ENCODE measurements around the gene HS6ST3.

HS6ST3 gene

DNA sequence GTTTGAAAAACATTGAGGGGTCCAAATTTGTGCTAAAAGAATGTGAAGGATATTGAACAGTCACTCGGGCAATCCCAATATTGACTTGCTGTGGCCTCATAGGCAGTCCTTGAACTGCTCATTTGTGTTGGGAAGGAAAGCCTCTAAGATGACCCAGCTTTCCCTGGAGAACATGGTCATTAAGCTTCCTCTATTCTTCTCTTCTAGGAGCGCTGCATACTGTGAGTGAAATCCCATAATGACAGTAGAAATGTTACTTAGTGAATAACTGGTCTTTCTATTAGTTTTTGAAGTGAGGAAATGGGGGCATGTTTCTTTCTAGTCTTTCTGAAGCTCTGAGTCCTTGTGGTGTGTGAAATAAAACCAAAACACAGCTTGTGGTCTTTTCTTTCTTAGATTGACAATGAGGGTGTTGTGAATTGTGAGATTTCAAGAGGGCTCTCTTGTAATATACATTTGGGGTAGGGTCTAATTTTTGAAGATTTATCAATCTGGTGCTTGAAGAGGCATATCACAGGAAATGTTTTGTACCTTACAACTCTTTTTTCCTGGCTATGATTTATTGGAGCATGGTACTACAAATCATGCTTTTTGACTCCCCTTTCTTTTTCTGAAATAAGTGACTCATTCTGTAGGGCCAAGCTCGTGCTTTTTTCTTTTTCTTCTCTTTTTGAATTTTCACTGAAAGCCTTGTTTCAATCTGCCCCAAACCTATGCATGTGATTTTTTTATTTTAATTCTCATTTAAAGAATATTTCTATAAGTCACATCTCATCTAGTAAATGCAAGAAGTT, 653.6 kb downstream of the HS6ST3 start:
- Histone ChIP-seq H3K9ac (ENCODE audit: low read length) (no peak overlapping the region), H4K8ac (ENCODE audit: low read length) (no peak overlapping the region), H2AFZ (ENCODE audit: low read depth, low read length) (no peak overlapping the region), H2BK5ac (ENCODE audit: low read depth, low read length, poor library complexity, severe bottlenecking) (no peak overlapping the region), H2BK120ac (ENCODE audit: low read depth, low read length) (no peak overlapping the region), H3K4me2 (ENCODE audit: low read length, poor library complexity, severe bottlenecking) (no peak overlapping the region), H2BK12ac (ENCODE audit: low read length in 2 of 2) (no peak overlapping the region), H3K9me3 (ENCODE audit: control insufficient read depth, low read length) (peaks cover 7% of the 10 kb centered on the region), H4K91ac (ENCODE audit: low read length) (no peak overlapping the region), H3K79me1 (replicated peaks; ENCODE audit: low read length, poor library complexity, severe bottlenecking) (no peaks in the 10 kb centered on the region), H3K4me1 (ENCODE audit: control insufficient read depth, insufficient read depth, low read depth, low read length) (no peaks in the 10 kb centered on the region), H3K18ac (ENCODE audit: low read depth in 1 of 2, low read length in 2 of 2) (no peak overlapping the region), H3K27me3 (ENCODE audit: control insufficient read depth in 1 of 2, insufficient read depth in 1 of 2, low read length in 2 of 2) (no peaks in the 10 kb centered on the region), H3K4me3 (ENCODE audit: insufficient read depth in 1 of 2, low read depth in 1 of 2, low read length in 2 of 2) (no peak overlapping the region), H3K4ac (ENCODE audit: low read depth in 1 of 2, low read length in 2 of 2) (no peak overlapping the region), H2AK5ac (ENCODE audit: low read length, severe bottlenecking) (no peak overlapping the region), H3K23ac (ENCODE audit: low read length in 2 of 2) (no peak overlapping the region), H3K27ac (ENCODE audit: low read length, poor library complexity, severe bottlenecking) (no peak overlapping the region), H3K36me3 (ENCODE audit: control insufficient read depth in 1 of 2, insufficient read depth in 2 of 2, low read depth in 1 of 2, low read length in 2 of 2) (no peaks in the 10 kb centered on the region), H3K14ac (ENCODE audit: low read length in 2 of 2) (no peak overlapping the region), H2BK15ac (ENCODE audit: low read depth, poor library complexity, severe bottlenecking) (no peak overlapping the region)
- no peak for DNase-seq
- 96% methylated on average over 2 of the region's 3 CpGs for WGBS

DNA sequence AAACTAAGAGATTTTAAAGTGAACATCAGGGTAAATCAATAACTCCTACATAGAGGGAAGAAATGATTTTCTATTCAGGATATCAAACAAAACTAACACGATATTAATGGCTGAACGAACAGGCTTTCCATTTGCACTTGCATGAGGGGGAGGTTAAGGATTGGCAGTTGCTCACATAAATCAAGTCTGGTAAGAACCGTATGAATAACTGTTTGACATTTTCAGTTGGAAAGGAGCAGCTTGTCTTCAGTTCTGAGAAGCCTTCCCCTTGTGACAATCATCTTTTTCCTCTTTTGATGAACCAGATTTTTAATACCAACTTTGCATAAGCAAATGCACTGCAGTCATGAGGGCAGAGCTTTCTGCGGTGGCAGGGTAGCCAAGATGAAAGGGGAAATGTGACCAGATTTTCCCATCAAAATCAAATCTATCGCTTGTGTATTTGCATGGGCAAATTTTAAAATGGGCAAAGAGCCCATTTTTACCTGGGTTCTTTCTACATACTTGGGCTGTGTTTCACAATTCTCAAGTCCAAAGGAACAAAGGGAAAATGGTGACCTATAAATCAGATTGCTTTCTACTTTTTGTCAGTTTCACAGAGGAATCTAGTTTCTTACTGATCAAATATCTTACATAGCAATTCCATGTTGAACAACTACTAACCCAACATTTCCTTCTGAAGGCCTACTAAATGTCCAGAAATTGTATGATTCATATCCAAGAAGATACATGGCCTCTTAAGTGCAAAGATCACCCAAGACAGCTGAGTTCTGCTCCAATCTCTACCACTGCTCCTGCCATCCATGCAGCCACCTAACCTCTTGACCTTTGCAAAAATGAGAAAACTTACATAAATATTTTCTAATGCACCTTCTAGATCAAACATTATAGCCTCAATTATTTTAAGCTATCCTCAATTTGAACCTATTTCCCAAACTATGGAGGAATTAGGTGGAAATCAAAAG, 654.7 kb downstream of the HS6ST3 start:
- no peak overlapping the region for H4K91ac ChIP-seq (ENCODE audit: low read length)
- H3K79me1 ChIP-seq (replicated peaks; ENCODE audit: low read length, poor library complexity, severe bottlenecking) = no peaks in the 10 kb centered on the region
- H3K14ac ChIP-seq (ENCODE audit: low read length in 2 of 2) = no peak overlapping the region
- no peak overlapping the region for H3K4me2 ChIP-seq (ENCODE audit: low read length, poor library complexity, severe bottlenecking)
- H3K4me1 ChIP-seq (ENCODE audit: control insufficient read depth, insufficient read depth, low read depth, low read length) = no peaks in the 10 kb centered on the region
- H3K23ac ChIP-seq (ENCODE audit: low read length in 2 of 2) = no peak overlapping the region
- WGBS = 82% methylated on average over 4 of the region's 5 CpGs
- no peak overlapping the region for H2BK120ac ChIP-seq (ENCODE audit: low read depth, low read length)
- DNase-seq = no peak
- H2AK5ac ChIP-seq (ENCODE audit: low read length, severe bottlenecking) = no peak overlapping the region
- H3K4ac ChIP-seq (ENCODE audit: low read depth in 1 of 2, low read length in 2 of 2) = no peak overlapping the region
- H3K9ac ChIP-seq (ENCODE audit: low read length) = no peak overlapping the region
- no peak overlapping the region for H3K18ac ChIP-seq (ENCODE audit: low read depth in 1 of 2, low read length in 2 of 2)
- no peak overlapping the region for H2BK15ac ChIP-seq (ENCODE audit: low read depth, poor library complexity, severe bottlenecking)
- H2AFZ ChIP-seq (ENCODE audit: low read depth, low read length) = no peak overlapping the region
- no peak overlapping the region for H2BK12ac ChIP-seq (ENCODE audit: low read length in 2 of 2)
- H3K27ac ChIP-seq (ENCODE audit: low read length, poor library complexity, severe bottlenecking) = no peak overlapping the region
- H3K4me3 ChIP-seq (ENCODE audit: insufficient read depth in 1 of 2, low read depth in 1 of 2, low read length in 2 of 2) = no peak overlapping the region
- H3K27me3 ChIP-seq (ENCODE audit: control insufficient read depth in 1 of 2, insufficient read depth in 1 of 2, low read length in 2 of 2) = no peaks in the 10 kb centered on the region
- H3K9me3 ChIP-seq (ENCODE audit: control insufficient read depth, low read length) = peaks cover 7% of the 10 kb centered on the region
- H2BK5ac ChIP-seq (ENCODE audit: low read depth, low read length, poor library complexity, severe bottlenecking) = no peak overlapping the region
- H4K8ac ChIP-seq (ENCODE audit: low read length) = no peak overlapping the region
- no peaks in the 10 kb centered on the region for H3K36me3 ChIP-seq (ENCODE audit: control insufficient read depth in 1 of 2, insufficient read depth in 2 of 2, low read depth in 1 of 2, low read length in 2 of 2)

DNA sequence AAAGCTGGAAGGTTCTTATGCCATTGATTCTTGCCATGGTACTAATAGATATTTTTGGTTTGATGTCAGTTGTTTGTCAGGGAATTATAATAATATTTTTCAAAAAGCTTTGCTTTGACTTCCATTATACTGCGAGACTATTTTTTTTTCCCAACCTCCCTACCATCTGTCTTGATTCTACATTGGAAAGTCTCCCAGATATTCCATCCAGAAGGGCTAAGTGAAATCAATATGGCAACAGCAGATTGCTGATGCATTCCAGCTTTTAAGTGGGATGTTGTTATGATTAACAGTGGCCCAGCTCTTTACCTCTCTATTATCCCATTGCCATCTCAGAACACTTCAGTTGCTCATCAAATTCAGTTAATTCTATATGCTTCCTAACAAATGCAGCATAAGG, 657.0 kb downstream of the HS6ST3 start:
- no peak overlapping the region for H2AK5ac ChIP-seq (ENCODE audit: low read length, severe bottlenecking)
- no peak overlapping the region for H2BK5ac ChIP-seq (ENCODE audit: low read depth, low read length, poor library complexity, severe bottlenecking)
- H3K14ac ChIP-seq (ENCODE audit: low read length in 2 of 2) = no peak overlapping the region
- no peaks in the 10 kb centered on the region for H3K27me3 ChIP-seq (ENCODE audit: control insufficient read depth in 1 of 2, insufficient read depth in 1 of 2, low read length in 2 of 2)
- no peak overlapping the region for H3K4me2 ChIP-seq (ENCODE audit: low read length, poor library complexity, severe bottlenecking)
- H2AFZ ChIP-seq (ENCODE audit: low read depth, low read length) = no peak overlapping the region
- H3K27ac ChIP-seq (ENCODE audit: low read length, poor library complexity, severe bottlenecking) = no peak overlapping the region
- WGBS = 100% methylated on average over 1 of the region's 1 CpG
- H2BK120ac ChIP-seq (ENCODE audit: low read depth, low read length) = no peak overlapping the region
- DNase-seq = no peak
- peaks cover 5% of the 10 kb centered on the region for H3K9me3 ChIP-seq (ENCODE audit: control insufficient read depth, low read length)
- no peak overlapping the region for H2BK15ac ChIP-seq (ENCODE audit: low read depth, poor library complexity, severe bottlenecking)
- no peak overlapping the region for H3K4me3 ChIP-seq (ENCODE audit: insufficient read depth in 1 of 2, low read depth in 1 of 2, low read length in 2 of 2)
- no peak overlapping the region for H3K18ac ChIP-seq (ENCODE audit: low read depth in 1 of 2, low read length in 2 of 2)
- H3K23ac ChIP-seq (ENCODE audit: low read length in 2 of 2) = no peak overlapping the region
- no peaks in the 10 kb centered on the region for H3K36me3 ChIP-seq (ENCODE audit: control insufficient read depth in 1 of 2, insufficient read depth in 2 of 2, low read depth in 1 of 2, low read length in 2 of 2)
- no peak overlapping the region for H3K4ac ChIP-seq (ENCODE audit: low read depth in 1 of 2, low read length in 2 of 2)
- no peak overlapping the region for H4K91ac ChIP-seq (ENCODE audit: low read length)
- H3K9ac ChIP-seq (ENCODE audit: low read length) = no peak overlapping the region
- H2BK12ac ChIP-seq (ENCODE audit: low read length in 2 of 2) = no peak overlapping the region
- no peak overlapping the region for H4K8ac ChIP-seq (ENCODE audit: low read length)
- no peaks in the 10 kb centered on the region for H3K4me1 ChIP-seq (ENCODE audit: control insufficient read depth, insufficient read depth, low read depth, low read length)
- H3K79me1 ChIP-seq (replicated peaks; ENCODE audit: low read length, poor library complexity, severe bottlenecking) = no peaks in the 10 kb centered on the region

DNA sequence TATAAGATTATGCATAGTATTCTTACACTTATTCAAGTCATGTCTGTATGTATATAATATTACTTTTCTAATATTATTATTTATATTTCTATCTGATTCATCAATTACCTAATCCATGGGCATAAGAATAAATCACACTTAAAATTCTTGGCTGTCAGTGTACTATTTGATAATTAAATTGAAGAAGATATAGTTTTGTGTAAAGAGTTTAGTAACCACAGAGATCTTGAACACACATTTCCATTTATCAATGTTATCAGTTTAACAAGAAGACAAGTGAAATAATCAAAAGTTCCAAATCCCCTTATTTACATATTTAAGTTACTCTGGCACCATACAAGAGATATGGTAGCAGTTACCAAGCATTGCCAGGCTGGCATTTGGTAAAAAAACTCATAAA, 659.9 kb downstream of the HS6ST3 start:
- H3K27ac ChIP-seq (ENCODE audit: low read length, poor library complexity, severe bottlenecking) = no peak overlapping the region
- H3K4me2 ChIP-seq (ENCODE audit: low read length, poor library complexity, severe bottlenecking) = no peak overlapping the region
- no peak overlapping the region for H2BK5ac ChIP-seq (ENCODE audit: low read depth, low read length, poor library complexity, severe bottlenecking)
- H3K4ac ChIP-seq (ENCODE audit: low read depth in 1 of 2, low read length in 2 of 2) = no peak overlapping the region
- H3K4me1 ChIP-seq (ENCODE audit: control insufficient read depth, insufficient read depth, low read depth, low read length) = no peaks in the 10 kb centered on the region
- H3K36me3 ChIP-seq (ENCODE audit: control insufficient read depth in 1 of 2, insufficient read depth in 2 of 2, low read depth in 1 of 2, low read length in 2 of 2) = no peaks in the 10 kb centered on the region
- no peak overlapping the region for H2AK5ac ChIP-seq (ENCODE audit: low read length, severe bottlenecking)
- no peak for DNase-seq
- no peak overlapping the region for H3K14ac ChIP-seq (ENCODE audit: low read length in 2 of 2)
- no peak overlapping the region for H4K91ac ChIP-seq (ENCODE audit: low read length)
- no peaks in the 10 kb centered on the region for H3K9me3 ChIP-seq (ENCODE audit: control insufficient read depth, low read length)
- H3K23ac ChIP-seq (ENCODE audit: low read length in 2 of 2) = no peak overlapping the region
- no peak overlapping the region for H4K8ac ChIP-seq (ENCODE audit: low read length)
- H3K18ac ChIP-seq (ENCODE audit: low read depth in 1 of 2, low read length in 2 of 2) = no peak overlapping the region
- no peak overlapping the region for H2BK120ac ChIP-seq (ENCODE audit: low read depth, low read length)
- no peaks in the 10 kb centered on the region for H3K79me1 ChIP-seq (replicated peaks; ENCODE audit: low read length, poor library complexity, severe bottlenecking)
- no peak overlapping the region for H2BK15ac ChIP-seq (ENCODE audit: low read depth, poor library complexity, severe bottlenecking)
- H3K4me3 ChIP-seq (ENCODE audit: insufficient read depth in 1 of 2, low read depth in 1 of 2, low read length in 2 of 2) = no peak overlapping the region
- H3K27me3 ChIP-seq (ENCODE audit: control insufficient read depth in 1 of 2, insufficient read depth in 1 of 2, low read length in 2 of 2) = no peaks in the 10 kb centered on the region
- no peak overlapping the region for H2AFZ ChIP-seq (ENCODE audit: low read depth, low read length)
- H2BK12ac ChIP-seq (ENCODE audit: low read length in 2 of 2) = no peak overlapping the region
- H3K9ac ChIP-seq (ENCODE audit: low read length) = no peak overlapping the region
